HCT116 (cell line): ENCODE results near the gene RBMS1. TPM values are rescaled to one million over a fixed set of nuclear protein-coding genes. Genes with fewer than 3 reads are reported as not detected.

Experiments used
- ATAC-seq: fragments of 200-7000 bp; cut with Tn5 transposase; 2 replicates; pipeline ENCODE4 v1.9.1; 2020; ENCODE audit warnings: mild to moderate bottlenecking, moderate library complexity
- BruUV-seq: library from RNA; stranded (reverse); fragments of 400-500 nt; replicated peaks from 2 replicates; lab custom pipeline; 2021; lab: Mats Ljungman, UMichigan
- CTCF ChIA-PET: fragments of 300-600 bp; sonication (Branson Sonifier 250); formaldehyde crosslinking; loops from one replicate; lab custom pipeline; 2021; ENCODE audit warnings: antibody characterized with exemption; lab: Charles Lee
- POLR2A ChIA-PET: fragments of 300-600, 350-600 bp; sonication (Branson Sonifier 250); formaldehyde crosslinking; loops from one replicate; lab custom pipeline; 2021; ENCODE audit warnings: antibody characterized with exemption; lab: Charles Lee
- RAD21 ChIA-PET, 2 experiments: fragments of 300-600 bp; sonication (Branson Sonifier 250); formaldehyde crosslinking; loops; one replicate each; lab custom pipeline; 2023; ENCODE audit warnings: low total read pairs in 2 of 2; ENCODE audit not compliant: uncharacterized antibody in 2 of 2, unreplicated experiment in 2 of 2, low non-redundant PET in 1 of 2; lab: Charles Lee
- DNase-seq: peaks from one replicate; pipeline ENCODE4 v3.0.0-alpha.2; 2010; ENCODE audit warnings: low read depth, low spot score
- H2AFZ ChIP-seq: fragments of 200-600 bp; shearing (Covaris generic), sonication (generic); 2 replicates; pipeline ENCODE4 v1.6.1; 2017; ENCODE audit warnings: low read depth, mixed run types, mixed read lengths, antibody characterized with exemption, low read length; ENCODE audit not compliant: poor library complexity, severe bottlenecking
- H3K27ac ChIP-seq: 2 replicates; pipeline ENCODE4 v1.5.1; 2012; ENCODE audit warnings: low read depth, low read length
- H3K27me3 ChIP-seq: fragments of 200-600 bp; sonication (generic); 2 replicates; pipeline ENCODE4 v1.6.1; 2016; ENCODE audit warnings: mixed run types, low read length, mixed read lengths; ENCODE audit not compliant: insufficient read depth
- H3K36me3 ChIP-seq, 2 experiments: fragments of 200-500 bp in 1 of 2; fragments of 200-600 bp in 1 of 2; sonication (Bioruptor generic) in 1 of 2; sonication (generic) in 1 of 2; 2 replicates each; pipeline versions ENCODE4 v1.5.1 to v1.6.1; 2014 to 2016; ENCODE audit warnings: low read length in 2 of 2, inconsistent platforms in 1 of 2, mixed read lengths in 1 of 2, mixed run types in 1 of 2; ENCODE audit not compliant: insufficient read depth in 2 of 2, control insufficient read depth in 1 of 2
- H3K4me1 ChIP-seq, 2 experiments: fragments of 200-600 bp in 1 of 2; sonication (generic) in 1 of 2; 2 replicates each; pipeline versions ENCODE4 v1.5.1 to v1.6.1; 2012 to 2017; ENCODE audit warnings: low read length in 2 of 2, inconsistent platforms in 1 of 2, mild to moderate bottlenecking in 1 of 2, mixed read lengths in 1 of 2, mixed run types in 1 of 2, moderate library complexity in 1 of 2; ENCODE audit not compliant: insufficient read depth in 2 of 2, control insufficient read depth in 1 of 2
- H3K4me2 ChIP-seq: fragments of 200-600 bp; sonication (generic); 2 replicates; pipeline ENCODE4 v1.6.1; 2017; ENCODE audit warnings: mixed run types, low read length, mixed read lengths
- H3K4me3 ChIP-seq, 2 experiments: fragments of 200-600 bp in 1 of 2; sonication (generic) in 1 of 2; replicated peaks in 1 of 2; 2 replicates each; pipeline ENCODE4 v1.5.1; 2011 to 2016; ENCODE audit warnings: low read length in 2 of 2, control low read depth in 1 of 2, low read depth in 1 of 2, mild to moderate bottlenecking in 1 of 2, mixed read lengths in 1 of 2, mixed run types in 1 of 2
- H3K79me2 ChIP-seq: fragments of 200-600 bp; sonication (generic); 2 replicates; pipeline ENCODE4 v1.6.1; 2017; ENCODE audit warnings: mild to moderate bottlenecking, mixed run types, low read length, moderate library complexity, mixed read lengths; ENCODE audit not compliant: insufficient read depth
- H3K9ac ChIP-seq: fragments of 200-600 bp; sonication (generic); 2 replicates; pipeline ENCODE4 v1.6.1; 2016; ENCODE audit warnings: low read length, mixed read lengths
- H3K9me2 ChIP-seq: fragments of 200-600 bp; sonication (generic), shearing (Covaris generic); 2 replicates; pipeline ENCODE4 v1.6.1; 2017; ENCODE audit warnings: mixed run types, mild to moderate bottlenecking, moderate library complexity; ENCODE audit not compliant: insufficient read depth
- H3K9me3 ChIP-seq, 2 experiments: fragments of 200-500 bp in 1 of 2; fragments of 200-600 bp in 1 of 2; sonication (Bioruptor generic) in 1 of 2; sonication (generic) in 1 of 2; 2 replicates each; pipeline ENCODE4 v1.6.1; 2014 to 2017; ENCODE audit warnings: low read length in 2 of 2, mixed read lengths in 2 of 2, inconsistent platforms in 1 of 2, low read depth in 1 of 2, mild to moderate bottlenecking in 1 of 2, mixed run types in 1 of 2, moderate library complexity in 1 of 2; ENCODE audit not compliant: control insufficient read depth in 1 of 2, insufficient read depth in 1 of 2
- H4K20me1 ChIP-seq: fragments of 200-600 bp; sonication (generic), shearing (Covaris generic); 2 replicates; pipeline ENCODE4 v1.6.1; 2017; ENCODE audit warnings: mixed run types, mild to moderate bottlenecking, moderate library complexity; ENCODE audit not compliant: insufficient read depth
- ATF3 ChIP-seq: IDR thresholded peaks from 2 replicates; pipeline ENCODE4 v1.6.1; 2012
- CEBPB ChIP-seq: IDR thresholded peaks from 2 replicates; pipeline ENCODE4 v1.6.1; 2012; ENCODE audit warnings: low read depth
- EGR1 ChIP-seq: IDR thresholded peaks from 2 replicates; pipeline ENCODE4 v1.6.1; 2012; ENCODE audit warnings: low read depth
- MAX ChIP-seq: IDR thresholded peaks from 2 replicates; pipeline ENCODE4 v1.6.1; 2012
- POLR2AphosphoS5 ChIP-seq: IDR thresholded peaks from 2 replicates; pipeline ENCODE4 v1.6.1; 2011; ENCODE audit warnings: mild to moderate bottlenecking, low read depth, low read length, moderate library complexity
- RAD21 ChIP-seq: IDR thresholded peaks from 2 replicates; pipeline ENCODE4 v1.6.1; 2012; ENCODE audit warnings: low read depth, mild to moderate bottlenecking
- SP1 ChIP-seq: IDR thresholded peaks from 2 replicates; pipeline ENCODE4 v1.6.1; 2012; ENCODE audit warnings: low read depth
- SRF ChIP-seq: IDR thresholded peaks from 2 replicates; pipeline ENCODE4 v1.6.1; 2012; ENCODE audit warnings: low read depth
- ZBTB33 ChIP-seq: IDR thresholded peaks from 2 replicates; pipeline ENCODE4 v1.6.1; 2011; ENCODE audit warnings: mild to moderate bottlenecking, low read length, moderate library complexity; ENCODE audit not compliant: insufficient replicate concordance; ENCODE audit errors: extremely low read depth
- intact Hi-C: fragments of 100-400 bp; cut with micrococcal nuclease; formaldehyde crosslinking; loops from 2 replicates; pipeline ENCODE4 v1.10.0; 2022
- total RNA-seq: library from RNA; stranded (reverse); gene quantifications from one replicate; pipeline ENCODE4 v1.2.1, GENCODE V29; 2021; ENCODE audit not compliant: unreplicated experiment

The RBMS1 gene
- total RNA-seq, 1 experiment from 2014 or later, result 17.6 TPM

GRCh38 chr2:160431441-160431840, 62.2 kb downstream of the RBMS1 start:
- no peak overlapping the region for H3K4me3 ChIP-seq
- no peak for TF ChIP-seq SP1
- TF ChIP-seq, all 23 proteins: peak for 0
- Histone ChIP-seq H3K79me2 (no peaks in the 10 kb centered on the region), H3K36me3 (no peaks in the 10 kb centered on the region), H3K4me1 (peaks cover 25% of the 10 kb centered on the region in 2 experiments), H2AFZ (no peak overlapping the region), H3K9me2 (no peaks in the 10 kb centered on the region), H3K27ac (no peak overlapping the region), H3K4me2 (no peak overlapping the region), H3K9ac (no peak overlapping the region), H3K27me3 (no peaks in the 10 kb centered on the region), H4K20me1 (no peaks in the 10 kb centered on the region), H3K9me3 (no peaks in the 10 kb centered on the region)
- ChIA-PET POLR2A (no interaction called here), RAD21 (no interaction called here), CTCF (no interaction called here)
- no peak for DNase-seq
- BruUV-seq, result no TSS peak
- no peak for ATAC-seq
- intact Hi-C loops, result loop anchor here (5.0 to 10.0 kb wide), 2 partner anchors 319 to 563 kb away; no protein-coding TSS in a partner anchor

GRCh38 chr2:160430001-160430344, 63.6 kb downstream of the RBMS1 start:
- Histone ChIP-seq H3K79me2 (no peaks in the 10 kb centered on the region), H4K20me1 (no peaks in the 10 kb centered on the region), H3K27ac (no peak overlapping the region)
- intact Hi-C loops, result loop anchor here (5.0 to 10.0 kb wide), 2 partner anchors 318 to 565 kb away; no protein-coding TSS in a partner anchor
- TF ChIP-seq RAD21 (no peak), POLR2AphosphoS5 (no peak), EGR1 (no peak), ATF3 (no peak), ZBTB33 (no peak), SRF (no peak), CEBPB (no peak), MAX (no peak)
- TF ChIP-seq, all 23 proteins: peak for 0
- peak; percentile 15; the same call in 1 of the 2 replicates for ATAC-seq
- Histone ChIP-seq H3K9me3 (no peaks in the 10 kb centered on the region), H3K4me1 (peaks cover 25% of the 10 kb centered on the region in 2 experiments), H3K27me3 (no peaks in the 10 kb centered on the region), H2AFZ (peak overlapping the region; percentile 78), H3K4me3 (no peak overlapping the region), H3K36me3 (no peaks in the 10 kb centered on the region), H3K9me2 (no peaks in the 10 kb centered on the region), H3K9ac (no peak overlapping the region), H3K4me2 (no peak overlapping the region)
- ChIA-PET RAD21 (no interaction called here), POLR2A (no interaction called here), CTCF (interaction anchor here (0.7 to 2.2 kb wide), 6 partner anchors 13 to 540 kb away, joined by 3 to 10 read pairs (median 6); no protein-coding TSS in a partner anchor)
- DNase-seq, result no peak
- no TSS peak for BruUV-seq
